Measurements from ENCODE around the gene RAB17. TPM values are rescaled to one million over a fixed set of nuclear protein-coding genes. Genes with fewer than 3 reads are reported as not detected.

Gene RAB17
- total and polyA plus RNA-seq, 2 of the 4 experiments (the other 2 are of a cell fraction), result 0.41 TPM; not detected in 1

- Histone ChIP-seq H3K56ac (ENCODE audit: extremely low read depth, insufficient read depth, low read length) (no peak overlapping the region), H4K91ac (ENCODE audit: insufficient read depth, low read depth, low read length) (no peak overlapping the region), H2BK20ac (ENCODE audit: low read depth, low read length) (no peak overlapping the region), H2BK15ac (ENCODE audit: low read depth, low read length) (no peak overlapping the region), H3K23ac (ENCODE audit: low read depth, low read length) (no peak overlapping the region), H3K4me1 (ENCODE audit: control insufficient read depth, insufficient read depth, low read length) (0 out of 2 replicates have a peak, but pooled peaks cover 2% of the 10 kb centered on the region), H2AK9ac (replicated peaks; ENCODE audit: low read depth, low read length, poor library complexity) (no peak overlapping the region), H3K14ac (replicated peaks; ENCODE audit: low read depth, low read length) (no peak overlapping the region), H4K20me1 (ENCODE audit: insufficient read depth, low read length) (no peaks in the 10 kb centered on the region), H3K36me3 (ENCODE audit: control insufficient read depth, insufficient read depth, low read length) (peaks cover 9% of the 10 kb centered on the region), H3K9me1 (ENCODE audit: insufficient read depth, low read length) (no peaks in the 10 kb centered on the region), H2AK5ac (ENCODE audit: low read depth, low read length) (no peak overlapping the region), H3K18ac (ENCODE audit: low read depth, low read length) (no peak overlapping the region), H3K4me2 (ENCODE audit: low read depth, low read length) (no peak overlapping the region), H3K9me3 (ENCODE audit: control insufficient read depth, insufficient read depth, low read length) (peaks cover 6% of the 10 kb centered on the region), H3K4ac (ENCODE audit: low read depth, low read length) (no peak overlapping the region), H4K5ac (ENCODE audit: low read depth, low read length) (no peak overlapping the region), H3K27ac (ENCODE audit: insufficient read depth, low read length) (no peak overlapping the region), H3K4me3 (ENCODE audit: insufficient read depth, low read depth, low read length) (no peak overlapping the region), H3K9ac (ENCODE audit: low read depth, low read length) (no peak overlapping the region), H2AFZ (replicated peaks; ENCODE audit: low read length, poor library complexity) (no peak overlapping the region), H2BK120ac (ENCODE audit: low read depth, low read length) (no peak overlapping the region), H3K27me3 (ENCODE audit: control insufficient read depth, insufficient read depth, low read length) (no peaks in the 10 kb centered on the region), H3K79me1 (ENCODE audit: low read depth in 1 of 2, low read length in 2 of 2) (no peaks in the 10 kb centered on the region), H2BK5ac (ENCODE audit: low read depth, low read length, poor library complexity, severe bottlenecking) (no peak overlapping the region), H4K8ac (ENCODE audit: low read depth in 2 of 2, low read length in 2 of 2) (no peak overlapping the region)
- no peak for DNase-seq
- WGBS, 2 experiments (ENCODE audit: extremely low coverage in 2 of 2, insufficient read length in 1 of 2), result 82% methylated on average over 14 of the region's 16 CpGs; no CpG with 5 or more reads in 1 of the 2 experiments
- no TSS peak for BruUV-seq (replicated peaks)
- no peak for TF ChIP-seq SMC3 (IDR thresholded peaks at IDR 0.05; ENCODE audit: low read depth, low read length)
- no peak for TF ChIP-seq USF2 (IDR thresholded peaks at IDR 0.05; ENCODE audit: low read depth, low read length)
- no peak for TF ChIP-seq MXI1 (IDR thresholded peaks at IDR 0.05; ENCODE audit: borderline replicate concordance, low read depth, low read length)
- no peak for TF ChIP-seq MAZ (IDR thresholded peaks at IDR 0.05; ENCODE audit: borderline replicate concordance, low read depth, low read length)
- ATAC-seq (ENCODE audit: low read depth), result no peak
- CTCF ChIA-PET, result no interaction called here
- in situ Hi-C loops (cut with MboI; ENCODE audit: low sequenced_read_pairs), result loop anchor here (25.0 kb wide), 2 partner anchors 1039 to 1214 kb away; a partner anchor contains a TSS
- dilution Hi-C loops (cut with HindIII; ENCODE audit: low sequenced_read_pairs, unreplicated experiment), result no loop called here
- intact Hi-C loops (cut with micrococcal nuclease), result no loop called here
- POLR2A ChIA-PET (ENCODE audit: unreplicated experiment), result no interaction called here
These were observed 39.4 kb downstream of the RAB17 start for GRCh38 chr2:237551071-237551574.

Measured in IMR-90 (cell line).